H1 (cell line): ENCODE results near the gene SLC6A18. TPM values are rescaled to one million over a fixed set of nuclear protein-coding genes. Genes with fewer than 3 reads are reported as not detected.
A peak's percentile ranks its signal among the peaks of the same experiment; 100 is the strongest.

ENCODE experiments used
- CHD7 ChIP-seq: fragments of 300-600 bp; sonication (generic); IDR thresholded peaks from 2 replicates; pipeline ENCODE4 v1.7.1; 2012; ENCODE audit warnings: low read length, moderate library complexity, mild to moderate bottlenecking, inconsistent platforms; ENCODE audit not compliant: insufficient replicate concordance
- CREB1 ChIP-seq: IDR thresholded peaks from 2 replicates; pipeline ENCODE4 v1.6.1; 2012; ENCODE audit warnings: inconsistent platforms
- HDAC6 ChIP-seq: IDR thresholded peaks from one replicate; pipeline ENCODE4 v1.7.1; 2012; ENCODE audit warnings: low read depth, mild to moderate bottlenecking, inconsistent platforms, low read length, moderate library complexity
- NANOG ChIP-seq: IDR thresholded peaks from 2 replicates; pipeline ENCODE4 v1.6.1; 2011; ENCODE audit warnings: low read length, low read depth, mild to moderate bottlenecking, inconsistent platforms; ENCODE audit not compliant: insufficient read depth, poor library complexity, severe bottlenecking
- PHF8 ChIP-seq: fragments of 200-600 bp; sonication (generic); conservative IDR thresholded peaks from 2 replicates; pipeline ENCODE4 v1.7.1; 2012; ENCODE audit warnings: low read depth, mild to moderate bottlenecking, inconsistent platforms, low read length, moderate library complexity
- POLR2A ChIP-seq, 2 experiments: IDR thresholded peaks; 1 replicate in 1 of 2; 2 replicates in 1 of 2; pipeline ENCODE4 v1.6.1; 2011; ENCODE audit warnings: low read depth in 2 of 2, low read length in 2 of 2, mild to moderate bottlenecking in 2 of 2; ENCODE audit errors: control extremely low read depth in 1 of 2
- POLR2AphosphoS5 ChIP-seq: IDR thresholded peaks from 2 replicates; pipeline ENCODE4 v1.6.1; 2011; ENCODE audit warnings: low read depth, low read length
- RAD21 ChIP-seq, 2 experiments: IDR thresholded peaks in 1 of 2; conservative IDR thresholded peaks in 1 of 2; 2 replicates each; pipeline ENCODE4 v1.6.1; 2011; ENCODE audit warnings: low read depth in 2 of 2, low read length in 2 of 2, improper control_type of control experiment in 1 of 2, inconsistent platforms in 1 of 2, mild to moderate bottlenecking in 1 of 2, moderate library complexity in 1 of 2
- TCF12 ChIP-seq: IDR thresholded peaks from 2 replicates; pipeline ENCODE4 v1.6.1; 2011; ENCODE audit warnings: low read depth, mild to moderate bottlenecking, low read length
- polyA plus RNA-seq, 7 experiments: library from polyadenylated mRNA; depleted of rRNA in 3 of 7; stranded (reverse) in 5 of 7; unstranded in 2 of 7; fragments of >200 nt in 5 of 7; fragments of 200-250 nt in 2 of 7; gene quantifications; 1 replicate in 5 of 7; 2 replicates in 1 of 7; 4 replicates in 1 of 7; pipeline versions ENCODE4 v1.2.1 to v1.2.3, GENCODE V29; 2011 to 2013; ENCODE audit warnings: missing spikeins in 2 of 7, mixed read lengths in 2 of 7
- total RNA-seq: library from RNA; stranded (reverse); fragmentation: NEBNext Ultra II Directional; extraction: Animal tissue kit (Norgen Biotek cat#: 25700); gene quantifications from 2 replicates; pipeline ENCODE4 v1.2.1, GENCODE V29; 2021

Gene SLC6A18
- total and polyA plus RNA-seq, 2 of the 8 experiments (the other 6 are each of a cell fraction or from before 2014, with no cell fraction given): not detected

DNA sequence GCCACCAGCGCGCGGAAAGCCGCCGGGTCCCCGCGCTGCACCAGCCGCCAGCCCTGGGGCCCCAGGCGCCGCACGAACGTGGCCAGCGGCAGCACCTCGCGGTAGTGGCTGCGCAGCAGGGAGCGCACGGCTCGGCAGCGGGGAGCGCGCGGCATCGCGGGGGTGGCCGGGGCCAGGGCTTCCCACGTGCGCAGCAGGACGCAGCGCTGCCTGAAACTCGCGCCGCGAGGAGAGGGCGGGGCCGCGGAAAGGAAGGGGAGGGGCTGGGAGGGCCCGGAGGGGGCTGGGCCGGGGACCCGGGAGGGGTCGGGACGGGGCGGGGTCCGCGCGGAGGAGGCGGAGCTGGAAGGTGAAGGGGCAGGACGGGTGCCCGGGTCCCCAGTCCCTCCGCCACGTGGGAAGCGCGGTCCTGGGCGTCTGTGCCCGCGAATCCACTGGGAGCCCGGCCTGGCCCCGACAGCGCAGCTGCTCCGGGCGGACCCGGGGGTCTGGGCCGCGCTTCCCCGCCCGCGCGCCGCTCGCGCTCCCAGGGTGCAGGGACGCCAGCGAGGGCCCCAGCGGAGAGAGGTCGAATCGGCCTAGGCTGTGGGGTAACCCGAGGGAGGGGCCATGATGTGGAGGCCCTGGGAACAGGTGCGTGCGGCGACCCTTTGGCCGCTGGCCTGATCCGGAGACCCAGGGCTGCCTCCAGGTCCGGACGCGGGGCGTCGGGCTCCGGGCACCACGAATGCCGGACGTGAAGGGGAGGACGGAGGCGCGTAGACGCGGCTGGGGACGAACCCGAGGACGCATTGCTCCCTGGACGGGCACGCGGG, 69.9 kb downstream of the SLC6A18 start, which contains the start of gene TERT (continued):
- TF ChIP-seq CHD7: no peak
- TF ChIP-seq POLR2A (IDR thresholded peaks at IDR 0.05; ENCODE audit: control extremely low read depth in 1 of 2, low read depth in 2 of 2, low read length in 2 of 2): no peak
- peak in 1 of 2 experiments; percentile 5; a peak in 2 of 4 replicates for TF ChIP-seq RAD21 (IDR thresholded peaks at IDR 0.05 in 1 of 2, conservative IDR thresholded peaks at IDR 0.05 in 1 of 2; ENCODE audit: low read depth in 2 of 2, low read length in 2 of 2)
- 0 out of 2 replicates have a peak, but pooled peaks have one; percentile 9 for TF ChIP-seq CREB1
- no peak for TF ChIP-seq POLR2AphosphoS5
- no peak for TF ChIP-seq HDAC6
- TF ChIP-seq TCF12: no peak
- TF ChIP-seq NANOG: no peak
- 0 out of 2 replicates have a peak, but pooled peaks have one; percentile 44 for TF ChIP-seq PHF8
